Small intestine (tissue), 7 donors: Measurements from ENCODE around the gene SNRPD3. TPM values are rescaled to one million over a fixed set of nuclear protein-coding genes. Genes with fewer than 3 reads are reported as not detected.
"Not testable (repeated sequence)": the region's sequence is repeated elsewhere in the genome, so short reads cannot be mapped to it uniquely, and the experiment has no call there.

ENCODE experiments used
- DNase-seq, 2 donors: peaks; one replicate each; pipeline versions ENCODE4 v3.0.0 to v3.0.0-alpha.2; 2013
- FAIRE-seq: peaks from 2 replicates; lab custom pipeline; 2012; peaks lifted over from hg19 to GRCh38; lab: Jason Lieb, UNC
- H3K27ac ChIP-seq, 3 donors: one replicate each; pipeline ENCODE4 v1.5.1; 2013; ENCODE audit warnings: low read length in 2 of 3, mild to moderate bottlenecking in 2 of 3, control low read depth in 1 of 3, inconsistent platforms in 1 of 3, low read depth in 1 of 3, moderate library complexity in 1 of 3
- H3K27me3 ChIP-seq, 3 donors: one replicate each; pipeline ENCODE4 v1.6.1; 2013; ENCODE audit warnings: low read length in 3 of 3, inconsistent platforms in 1 of 3; ENCODE audit not compliant: control insufficient read depth in 3 of 3, insufficient read depth in 3 of 3
- H3K36me3 ChIP-seq, 3 donors: one replicate each; pipeline ENCODE4 v1.6.1; 2013; ENCODE audit warnings: low read length in 3 of 3, inconsistent platforms in 1 of 3, low read depth in 1 of 3, mild to moderate bottlenecking in 1 of 3, moderate library complexity in 1 of 3; ENCODE audit not compliant: control insufficient read depth in 3 of 3, insufficient read depth in 2 of 3
- H3K4me1 ChIP-seq, 3 donors: one replicate each; pipeline ENCODE4 v1.6.1; 2013; ENCODE audit warnings: low read length in 2 of 3, inconsistent platforms in 1 of 3, low read depth in 1 of 3, mild to moderate bottlenecking in 1 of 3, moderate library complexity in 1 of 3; ENCODE audit not compliant: control insufficient read depth in 3 of 3, insufficient read depth in 2 of 3
- H3K4me3 ChIP-seq, 3 donors: one replicate each; pipeline ENCODE4 v1.5.1; 2013; ENCODE audit warnings: low read length in 3 of 3, control low read depth in 1 of 3, inconsistent platforms in 1 of 3, low read depth in 1 of 3, mild to moderate bottlenecking in 1 of 3, moderate library complexity in 1 of 3
- H3K9me3 ChIP-seq, 2 donors: one replicate each; pipeline ENCODE4 v1.6.1; 2013; ENCODE audit warnings: low read depth in 1 of 2, low read length in 1 of 2; ENCODE audit not compliant: control insufficient read depth in 2 of 2, insufficient read depth in 1 of 2
- WGBS, 3 donors: extraction: QIAGEN DNeasy Blood & Tissue Kit; methylation state at CpG; one replicate each; pipeline ENCODE4 v1.1.7; 2013; 5-methylcytosine and 5-hydroxymethylcytosine counted together
- polyA plus RNA-seq, 4 donors: library from polyadenylated mRNA; stranded (reverse) in 3 of 4; unstranded in 1 of 4; fragments of 200-250 nt in 3 of 4; fragments of 120-200 nt in 1 of 4; gene quantifications; one replicate each; pipeline versions ENCODE4 v1.2.1 to v1.2.3, GENCODE V29; 2013
- donor health status: healthy with polysubstance abuse.
- donor health status: control.
- donor health status: control.
- donor health status: Bipolar disorder and iron deficiency.
- donor health status: healthy.

The SNRPD3 gene
- polyA plus RNA-seq, 4 donors, result 150 to 162 (median 154) TPM

DNA sequence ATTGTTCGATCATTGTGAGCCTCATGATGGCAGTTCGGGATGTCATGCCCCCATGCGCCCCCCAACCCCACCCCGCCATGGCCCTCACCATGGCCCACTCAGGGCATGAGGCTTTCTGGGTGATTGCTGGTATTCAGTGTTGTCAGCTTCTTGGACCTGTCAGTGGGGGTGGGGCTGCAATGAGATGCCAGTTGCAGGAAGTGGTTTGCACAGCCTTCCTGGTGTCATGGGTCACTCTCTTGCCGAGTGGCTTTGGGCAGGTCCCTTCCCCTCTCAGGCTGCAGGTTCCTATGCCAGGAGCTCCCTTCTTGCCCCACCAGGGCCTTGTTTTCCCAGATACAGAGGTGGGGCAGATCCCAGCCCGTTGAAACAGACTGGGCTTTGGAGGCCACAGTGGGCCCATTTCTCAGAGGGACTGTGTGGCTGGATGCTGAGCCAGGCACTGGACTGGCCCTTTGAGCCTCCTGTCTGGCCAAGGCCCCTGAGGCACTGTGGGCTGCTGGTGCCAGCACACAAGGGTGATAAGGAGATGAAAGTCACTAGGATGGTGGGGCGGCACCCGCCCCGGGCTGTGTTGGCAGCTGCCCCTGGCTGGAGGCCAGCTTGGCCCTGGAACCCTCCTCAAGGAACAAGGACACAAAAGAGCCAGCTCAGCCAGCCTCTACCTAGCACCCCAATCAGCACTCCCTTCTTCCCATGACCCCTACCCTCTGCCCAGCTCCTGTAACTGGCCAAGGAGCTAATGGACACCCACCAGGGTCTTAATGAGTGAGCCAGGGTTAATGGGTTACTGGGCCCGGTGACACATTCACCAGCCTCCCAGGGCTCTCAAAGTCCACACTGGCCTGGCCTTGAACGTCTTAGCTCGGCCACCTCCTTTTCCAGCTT is 45.7 kb downstream of the SNRPD3 start:
- H3K27me3 ChIP-seq, result no peaks in the 10 kb centered on the region

DNA sequence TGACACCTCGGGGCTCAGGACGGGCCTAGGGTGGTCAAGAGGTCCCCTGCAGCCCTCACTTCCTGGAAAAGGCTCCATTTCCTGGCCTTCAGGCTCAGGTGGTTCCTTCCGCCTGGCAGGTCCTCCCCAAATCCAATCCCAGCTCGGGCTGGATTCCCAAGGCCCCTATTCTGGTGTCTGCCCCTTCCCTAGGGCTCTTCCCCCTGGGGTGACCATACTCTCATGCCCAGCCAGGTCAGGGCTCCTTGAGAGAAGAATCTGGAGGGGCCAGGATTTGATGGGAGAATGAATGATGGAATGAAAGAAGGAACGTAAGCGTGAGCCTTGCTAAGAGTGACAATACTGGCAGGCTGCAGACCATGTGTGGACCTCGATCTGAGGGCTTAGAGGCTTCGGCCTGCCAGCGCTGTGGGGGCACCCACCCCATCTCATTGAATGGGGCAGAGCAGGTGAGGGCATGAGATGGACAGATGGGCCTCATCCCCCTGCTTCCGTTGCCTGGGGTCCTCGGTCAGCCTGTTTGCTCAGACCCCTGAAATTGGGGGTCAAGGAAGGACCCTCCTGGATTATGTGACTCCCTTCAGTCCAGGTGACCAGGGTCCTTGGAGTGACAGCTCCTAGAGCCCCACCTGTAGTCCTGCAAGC is 46.4 kb downstream of the SNRPD3 start:
- not testable (repeated sequence) for H3K36me3 ChIP-seq, H3K9me3 ChIP-seq, H3K27me3 ChIP-seq, FAIRE-seq, DNase-seq, H3K4me3 ChIP-seq
- Histone ChIP-seq H3K27ac (peak overlapping the region; percentile 28 to 65 (median 44)), H3K4me1 (peaks cover 4 to 32% (median 10%) of the 10 kb centered on the region in 3 donors)
- WGBS, 3 donors, result 60 to 78% (median 68%) methylated on average over 11 of the region's 11 CpGs

More for the DNA sequence above, 45.7 kb downstream of the SNRPD3 start:
- 35 to 59% (median 39%) methylated on average over 12 of the region's 12 CpGs for WGBS, 3 donors
- H3K4me1 ChIP-seq, result peaks cover 4 to 30% (median 10%) of the 10 kb centered on the region in 3 donors
- FAIRE-seq (no peak), DNase-seq (peak; percentile 72 to 93)
- no peaks in the 10 kb centered on the region for H3K36me3 ChIP-seq
- no peaks in the 10 kb centered on the region for H3K9me3 ChIP-seq
- H3K4me3 ChIP-seq, result no peak overlapping the region
- peak overlapping the region; percentile 15 to 65 (median 28) for H3K27ac ChIP-seq

- 42 to 61% (median 58%) methylated on average over 18 to 21 of the region's 22 CpGs for WGBS, 3 donors
- FAIRE-seq, H3K9me3 ChIP-seq, H3K27me3 ChIP-seq, H3K36me3 ChIP-seq: not testable (repeated sequence)
- DNase-seq, result peak in 1 of 2 donors; percentile 54
- Histone ChIP-seq H3K4me1 (peaks cover 4 to 37% (median 10%) of the 10 kb centered on the region in 3 donors), H3K27ac (peak within 1 kb of the TSS; percentile 45 to 91 (median 57)), H3K4me3 (peak within 1 kb of the TSS in 2 of 3 donors; percentile 41 to 43)
Measured at GRCh38 chr22:24602847-24603769, 47.3 kb downstream of the SNRPD3 start, which contains the start of gene GGT1. Gene GGT1 (plus strand): TSS chr22:24603193. CDS start chr22:24611082, 7,889 bp downstream.

- peak; percentile 45 to 48 for DNase-seq
- H3K27ac ChIP-seq, result peak overlapping the region; percentile 44 to 91 (median 45)
- not testable (repeated sequence) for H3K27me3 ChIP-seq, FAIRE-seq, H3K9me3 ChIP-seq, H3K36me3 ChIP-seq
- peak overlapping the region in 2 of 3 donors; percentile 41 to 43 for H3K4me3 ChIP-seq
- WGBS, 3 donors, result 16 to 21% (median 17%) methylated on average over 18 of the region's 18 CpGs
- H3K4me1 ChIP-seq, result peaks cover 4 to 37% (median 10%) of the 10 kb centered on the region in 3 donors
Measured at GRCh38 chr22:24603770-24604629, 48.2 kb downstream of the SNRPD3 start.

GRCh38 chr22:24606340-24606739 is 50.5 kb downstream of the SNRPD3 start:
- FAIRE-seq, H3K9me3 ChIP-seq, H3K27me3 ChIP-seq, H3K36me3 ChIP-seq, DNase-seq, H3K4me3 ChIP-seq: not testable (repeated sequence)
- Histone ChIP-seq H3K27ac (peak overlapping the region in 1 of 3 donors; percentile 30), H3K4me1 (peaks cover 0 to 28% (median 0%) of the 10 kb centered on the region in 3 donors)
- WGBS, 3 donors, result 63 to 77% (median 64%) methylated on average over 2 of the region's 2 CpGs

DNA sequence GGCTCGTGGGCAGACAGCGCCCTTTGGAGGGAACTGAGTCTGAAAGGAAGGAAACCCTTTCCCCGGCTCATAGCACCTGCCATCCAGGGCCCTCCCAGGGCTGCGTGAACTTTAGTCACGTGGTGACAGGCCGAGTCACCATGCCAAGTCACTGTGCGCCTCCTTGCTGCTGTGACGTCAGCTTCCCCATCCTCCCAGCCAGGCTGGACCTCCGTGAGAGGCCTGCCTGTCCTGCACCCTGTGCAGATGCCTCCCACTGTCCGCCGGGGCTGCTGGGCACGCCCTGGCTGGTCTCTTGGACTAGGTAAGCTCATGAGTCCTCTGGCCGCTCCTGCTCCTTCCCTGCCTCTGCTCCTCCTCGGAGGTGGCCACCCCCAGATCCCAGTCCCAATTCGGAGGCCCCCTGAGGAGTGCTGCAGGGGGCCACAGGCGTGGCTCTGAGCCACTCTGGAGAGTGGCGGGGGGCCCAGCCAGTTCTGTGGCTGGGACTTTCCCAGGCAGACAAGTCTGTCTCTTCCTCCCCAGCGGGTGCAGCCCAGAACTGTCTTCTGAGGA is 51.7 kb downstream of the SNRPD3 start:
- FAIRE-seq, H3K9me3 ChIP-seq, H3K27me3 ChIP-seq, H3K36me3 ChIP-seq: not testable (repeated sequence)
- WGBS, 3 donors, result 26 to 55% (median 28%) methylated on average over 15 to 18 of the region's 18 CpGs
- Histone ChIP-seq H3K4me1 (peaks cover 0 to 16% (median 0%) of the 10 kb centered on the region in 3 donors), H3K4me3 (peak overlapping the region in 1 of 3 donors; percentile 9), H3K27ac (peak overlapping the region in 2 of 3 donors; percentile 2 to 14)
- peak; percentile 52 to 74 for DNase-seq

DNA sequence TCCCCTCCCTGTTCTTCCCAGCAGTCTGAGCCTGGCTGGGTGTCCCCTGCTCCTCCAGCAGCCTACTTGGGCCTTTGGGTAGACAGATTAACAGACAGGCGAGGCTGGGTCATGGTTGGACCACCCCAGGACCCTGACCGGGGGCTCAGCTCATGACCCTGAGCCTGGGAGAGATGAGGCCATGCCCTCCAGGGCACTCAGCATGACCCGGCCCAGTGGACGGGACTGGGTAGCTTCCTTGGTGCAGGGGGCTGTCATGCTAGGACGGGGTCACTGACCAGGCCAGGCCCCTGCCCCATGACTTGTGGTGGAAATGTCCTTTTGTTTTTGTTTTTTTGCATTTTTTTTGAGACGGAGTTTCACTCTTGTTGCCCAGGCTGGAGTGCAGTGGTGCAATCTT is 52.5 kb downstream of the SNRPD3 start:
- not testable (repeated sequence) for H3K27me3 ChIP-seq, FAIRE-seq, H3K4me3 ChIP-seq, H3K9me3 ChIP-seq, H3K27ac ChIP-seq, H3K36me3 ChIP-seq, DNase-seq
- WGBS, 3 donors, result 79 to 93% (median 83%) methylated on average over 4 to 6 of the region's 6 CpGs
- H3K4me1 ChIP-seq, result peaks cover 0 to 13% (median 0%) of the 10 kb centered on the region in 3 donors
